SIG-M5 treated with dmso at 0.1 percent for 504 hours (cell line): Measurements from ENCODE around the gene GABRG3.

Experiments
- DNase-seq: peaks from one replicate; lab custom pipeline; 2025; ENCODE audit not compliant: unreplicated experiment; lab: John Stamatoyannopoulos, UW

GABRG3 gene

GRCh38 chr15:27457766-27458165 lies 486.8 kb downstream of the GABRG3 start:
- no peak for DNase-seq

GRCh38 chr15:27458345-27459084 lies 487.5 kb downstream of the GABRG3 start:
- DNase-seq = no peak

GRCh38 chr15:27459836-27460235 lies 488.9 kb downstream of the GABRG3 start:
- no peak for DNase-seq

GRCh38 chr15:27461181-27461580 lies 490.2 kb downstream of the GABRG3 start:
- DNase-seq = no peak

- DNase-seq = no peak
Observed at GRCh38 chr15:27463525-27464088, 492.6 kb downstream of the GABRG3 start.

GRCh38 chr15:27464941-27465612 lies 494.1 kb downstream of the GABRG3 start:
- no peak for DNase-seq

- no peak for DNase-seq
Observed at GRCh38 chr15:27466758-27467157, 495.8 kb downstream of the GABRG3 start.

GRCh38 chr15:27468151-27468591 lies 497.2 kb downstream of the GABRG3 start:
- no peak for DNase-seq

GRCh38 chr15:27473845-27474244 lies 502.9 kb downstream of the GABRG3 start:
- DNase-seq = no peak

GRCh38 chr15:27475395-27475794 lies 504.4 kb downstream of the GABRG3 start:
- DNase-seq = no peak

- DNase-seq = no peak
Observed at GRCh38 chr15:27479296-27480140, 508.5 kb downstream of the GABRG3 start.

- no peak for DNase-seq
Observed at GRCh38 chr15:27480141-27480530, 509.2 kb downstream of the GABRG3 start.

- DNase-seq = no peak
Observed at GRCh38 chr15:27480642-27481041, 509.7 kb downstream of the GABRG3 start.

GRCh38 chr15:27481768-27482167 lies 510.8 kb downstream of the GABRG3 start:
- DNase-seq = no peak

- DNase-seq = no peak
Observed at GRCh38 chr15:27482287-27482686, 511.3 kb downstream of the GABRG3 start.

GRCh38 chr15:27483124-27483523 lies 512.1 kb downstream of the GABRG3 start:
- no peak for DNase-seq

GRCh38 chr15:27485265-27485664 lies 514.3 kb downstream of the GABRG3 start:
- no peak for DNase-seq

- DNase-seq = no peak
Observed at GRCh38 chr15:27486051-27486450, 515.1 kb downstream of the GABRG3 start.

- no peak for DNase-seq
Observed at GRCh38 chr15:27486683-27487647, 516.0 kb downstream of the GABRG3 start.

- DNase-seq = no peak
Observed at GRCh38 chr15:27487846-27488245, 516.9 kb downstream of the GABRG3 start.
